Head of caudate nucleus (tissue), 42 donors: ENCODE measurements around the gene C3orf80.

Source experiments
- DNase-seq, 42 donors: peaks; one replicate each; pipeline versions ENCODE4 v3.0.0 to v3.0.0-alpha.2; 2020 to 2021; ENCODE audit warnings: mixed read lengths in 7 of 42
- intact Hi-C: fragments of 100-400 bp; cut with DNase I; formaldehyde crosslinking; loops from one replicate; pipeline ENCODE4 v1.15.0; 2022

Gene C3orf80

GRCh38 chr3:160265088-160265487, 39.9 kb downstream of the C3orf80 start:
- no peak for DNase-seq

More at GRCh38 chr3:160265088-160265487, 39.9 kb downstream of the C3orf80 start:
- intact Hi-C loops, result no loop called here
